ENCODE results near the gene SLC16A7.

DNA sequence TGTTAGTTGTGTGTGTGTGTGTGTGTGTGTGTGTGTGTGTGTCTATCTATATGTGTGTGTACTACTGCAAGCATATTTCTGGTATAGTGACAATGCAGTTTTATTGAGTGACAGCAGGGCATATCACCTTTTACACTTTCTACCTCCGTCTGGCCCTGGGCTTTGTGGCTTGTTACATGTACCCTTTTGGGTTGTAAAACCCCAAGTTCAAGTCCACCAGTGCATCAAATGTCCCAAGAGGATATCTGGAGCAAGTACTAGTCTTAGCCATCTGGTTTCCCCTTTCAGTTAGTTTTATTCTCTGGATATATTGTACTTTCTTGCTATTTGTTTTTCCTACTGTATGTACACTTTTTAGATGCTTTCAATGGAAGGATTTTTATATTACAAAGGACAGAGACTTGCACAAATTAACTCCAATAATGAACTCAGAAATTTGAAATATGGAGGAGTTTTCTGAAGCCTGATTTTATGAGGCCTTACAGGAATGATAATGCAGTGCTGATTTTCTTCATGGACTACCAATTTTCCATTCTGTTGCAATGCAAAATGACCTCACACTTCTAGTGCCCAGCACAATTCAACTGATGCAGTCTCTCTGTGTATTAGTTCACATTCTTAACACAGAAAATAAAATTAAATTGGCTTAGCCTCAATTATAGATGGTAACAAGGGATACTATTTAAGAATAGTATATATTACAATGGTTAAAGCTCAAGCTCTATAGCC lies 29.1 kb downstream of the SLC16A7 start:
- TF ChIP-seq, protein P1, sequence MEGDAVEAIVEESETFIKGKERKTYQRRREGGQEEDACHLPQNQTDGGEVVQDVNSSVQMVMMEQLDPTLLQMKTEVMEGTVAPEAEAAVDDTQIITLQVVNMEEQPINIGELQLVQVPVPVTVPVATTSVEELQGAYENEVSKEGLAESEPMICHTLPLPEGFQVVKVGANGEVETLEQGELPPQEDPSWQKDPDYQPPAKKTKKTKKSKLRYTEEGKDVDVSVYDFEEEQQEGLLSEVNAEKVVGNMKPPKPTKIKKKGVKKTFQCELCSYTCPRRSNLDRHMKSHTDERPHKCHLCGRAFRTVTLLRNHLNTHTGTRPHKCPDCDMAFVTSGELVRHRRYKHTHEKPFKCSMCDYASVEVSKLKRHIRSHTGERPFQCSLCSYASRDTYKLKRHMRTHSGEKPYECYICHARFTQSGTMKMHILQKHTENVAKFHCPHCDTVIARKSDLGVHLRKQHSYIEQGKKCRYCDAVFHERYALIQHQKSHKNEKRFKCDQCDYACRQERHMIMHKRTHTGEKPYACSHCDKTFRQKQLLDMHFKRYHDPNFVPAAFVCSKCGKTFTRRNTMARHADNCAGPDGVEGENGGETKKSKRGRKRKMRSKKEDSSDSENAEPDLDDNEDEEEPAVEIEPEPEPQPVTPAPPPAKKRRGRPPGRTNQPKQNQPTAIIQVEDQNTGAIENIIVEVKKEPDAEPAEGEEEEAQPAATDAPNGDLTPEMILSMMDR (conservative IDR thresholded peaks at IDR 0.05) = no peak
- no peak for TF ChIP-seq EZH2 (IDR thresholded peaks at IDR 0.05; ENCODE audit: low read depth)
